T-helper 9 cell (primary cell): ENCODE measurements around the gene TPBGL.
A peak's percentile ranks its signal among the peaks of the same experiment; 100 is the strongest.

ENCODE experiments used
- DNase-seq: peaks from one replicate; pipeline ENCODE4 v3.0.0-alpha.2; 2020

TPBGL gene

GRCh38 chr11:75214411-75214821 lies 26.2 kb upstream of the TPBGL start:
- peak; percentile 79 for DNase-seq

GRCh38 chr11:75214843-75215242 lies 25.7 kb upstream of the TPBGL start:
- DNase-seq: no peak

GRCh38 chr11:75219869-75220268 lies 20.7 kb upstream of the TPBGL start:
- no peak for DNase-seq

- no peak for DNase-seq
These were observed 16.5 kb upstream of the TPBGL start for GRCh38 chr11:75223954-75224643.

- DNase-seq: no peak
These were observed 14.8 kb upstream of the TPBGL start for GRCh38 chr11:75225794-75226193.

GRCh38 chr11:75229466-75229865 lies 11.1 kb upstream of the TPBGL start:
- no peak for DNase-seq

GRCh38 chr11:75230621-75231020 lies 10.0 kb upstream of the TPBGL start:
- no peak for DNase-seq

GRCh38 chr11:75233754-75234172 lies 6.8 kb upstream of the TPBGL start:
- DNase-seq: no peak

- DNase-seq: no peak
These were observed 4.5 kb upstream of the TPBGL start for GRCh38 chr11:75236062-75236461.

- no peak for DNase-seq
These were observed 3.5 kb upstream of the TPBGL start for GRCh38 chr11:75237050-75237449.

- no peak for DNase-seq
These were observed 1.8 kb upstream of the TPBGL start for GRCh38 chr11:75238595-75239440.

- DNase-seq: no peak
These were observed 863 bp upstream of the TPBGL start for GRCh38 chr11:75239531-75240290.

GRCh38 chr11:75241036-75241905 lies 697 bp downstream of the TPBGL start:
- DNase-seq: peak; percentile 80

GRCh38 chr11:75241906-75242644 lies 1.5 kb downstream of the TPBGL start:
- no peak for DNase-seq

GRCh38 chr11:75242722-75243600 lies 2.4 kb downstream of the TPBGL start:
- DNase-seq: no peak

GRCh38 chr11:75244052-75244814 lies 3.7 kb downstream of the TPBGL start:
- no peak for DNase-seq

GRCh38 chr11:75245356-75246005 lies 4.9 kb downstream of the TPBGL start:
- DNase-seq: no peak

GRCh38 chr11:75246006-75246670 lies 5.6 kb downstream of the TPBGL start:
- DNase-seq: no peak
